Measurements from ENCODE around the gene DSG4. TPM values are rescaled to one million over a fixed set of nuclear protein-coding genes. Genes with fewer than 3 reads are reported as not detected.

The DSG4 gene
- total RNA-seq, 1 donor: not detected

- H3K79me2 ChIP-seq (ENCODE audit: insufficient read depth, low read length): no peaks in the 10 kb centered on the region
- no peak within 1 kb of the TSS for H3K4me3 ChIP-seq (ENCODE audit: insufficient read depth, low read length)
- no peaks in the 10 kb centered on the region for H3K27me3 ChIP-seq (ENCODE audit: insufficient read depth, low read length)
- H2AFZ ChIP-seq (ENCODE audit: low read length): peak within 1 kb of the TSS; percentile 41
- no peak within 1 kb of the TSS for H3K4me2 ChIP-seq (ENCODE audit: insufficient read depth, low read length)
- no peaks in the 10 kb centered on the region for H4K20me1 ChIP-seq (ENCODE audit: insufficient read depth, low read length)
- H3K27ac ChIP-seq (ENCODE audit: low read depth, low read length): no peak within 1 kb of the TSS
- DNase-seq (ENCODE audit: insufficient read length, low spot score, missing footprints): no peak
- H3K9me3 ChIP-seq (ENCODE audit: low read depth, low read length): no peaks in the 10 kb centered on the region
- no peaks in the 10 kb centered on the region for H3K4me1 ChIP-seq (ENCODE audit: insufficient read depth, low read length)
- TF ChIP-seq CTCF (IDR thresholded peaks at IDR 0.05; ENCODE audit: extremely low read depth, low read depth, low read length): no peak
- no peaks in the 10 kb centered on the region for H3K36me3 ChIP-seq (ENCODE audit: insufficient read depth, low read length)
These were observed 71.1 kb downstream of the DSG4 start, which contains the start of gene DSG3 for GRCh38 chr18:31447530-31448191. Gene DSG3, plus strand, starts transcription at chr18:31447741. Its CDS starts 137 bp downstream, at chr18:31447878.

- no peaks in the 10 kb centered on the region for H3K9me3 ChIP-seq (ENCODE audit: low read depth, low read length)
- H3K79me2 ChIP-seq (ENCODE audit: insufficient read depth, low read length): no peaks in the 10 kb centered on the region
- H3K27me3 ChIP-seq (ENCODE audit: insufficient read depth, low read length): no peaks in the 10 kb centered on the region
- H3K4me3 ChIP-seq (ENCODE audit: insufficient read depth, low read length): no peak overlapping the region
- no peak overlapping the region for H3K4me2 ChIP-seq (ENCODE audit: insufficient read depth, low read length)
- H3K4me1 ChIP-seq (ENCODE audit: insufficient read depth, low read length): no peaks in the 10 kb centered on the region
- H3K36me3 ChIP-seq (ENCODE audit: insufficient read depth, low read length): no peaks in the 10 kb centered on the region
- no peaks in the 10 kb centered on the region for H4K20me1 ChIP-seq (ENCODE audit: insufficient read depth, low read length)
- TF ChIP-seq CTCF (IDR thresholded peaks at IDR 0.05; ENCODE audit: extremely low read depth, low read depth, low read length): no peak
- no peak for DNase-seq (ENCODE audit: insufficient read length, low spot score, missing footprints)
- no peak overlapping the region for H2AFZ ChIP-seq (ENCODE audit: low read length)
- H3K27ac ChIP-seq (ENCODE audit: low read depth, low read length): no peak overlapping the region
These were observed 73.8 kb downstream of the DSG4 start for GRCh38 chr18:31450409-31450808.

DNA sequence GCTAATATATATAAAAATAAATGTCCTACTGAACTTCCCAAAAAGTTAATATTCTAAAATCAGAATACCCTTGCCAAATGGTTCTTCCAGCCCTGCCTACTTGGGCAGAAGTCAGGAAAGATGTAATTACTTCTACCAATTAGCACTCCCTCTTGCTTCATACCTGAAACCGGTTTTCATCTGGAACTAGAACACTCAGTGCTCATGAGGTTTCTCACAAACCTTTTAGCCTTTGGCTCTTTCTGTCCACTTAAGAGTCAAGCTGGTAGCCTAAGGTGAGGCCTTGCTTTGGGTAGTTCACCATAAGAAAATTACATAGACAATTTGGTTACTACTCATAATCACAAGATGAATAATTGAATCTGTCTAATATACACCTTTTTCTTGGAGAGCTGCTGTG lies 75.0 kb downstream of the DSG4 start:
- Histone ChIP-seq H2AFZ (ENCODE audit: low read length) (no peak overlapping the region), H4K20me1 (ENCODE audit: insufficient read depth, low read length) (no peaks in the 10 kb centered on the region), H3K27me3 (ENCODE audit: insufficient read depth, low read length) (no peaks in the 10 kb centered on the region), H3K79me2 (ENCODE audit: insufficient read depth, low read length) (no peaks in the 10 kb centered on the region), H3K4me1 (ENCODE audit: insufficient read depth, low read length) (no peaks in the 10 kb centered on the region), H3K27ac (ENCODE audit: low read depth, low read length) (no peak overlapping the region), H3K36me3 (ENCODE audit: insufficient read depth, low read length) (no peaks in the 10 kb centered on the region), H3K4me3 (ENCODE audit: insufficient read depth, low read length) (no peak overlapping the region), H3K4me2 (ENCODE audit: insufficient read depth, low read length) (no peak overlapping the region), H3K9me3 (ENCODE audit: low read depth, low read length) (no peaks in the 10 kb centered on the region)
- no peak for TF ChIP-seq CTCF (IDR thresholded peaks at IDR 0.05; ENCODE audit: extremely low read depth, low read depth, low read length)
- DNase-seq (ENCODE audit: insufficient read length, low spot score, missing footprints): no peak

- Histone ChIP-seq H3K4me1 (ENCODE audit: insufficient read depth, low read length) (no peaks in the 10 kb centered on the region), H4K20me1 (ENCODE audit: insufficient read depth, low read length) (no peaks in the 10 kb centered on the region), H2AFZ (ENCODE audit: low read length) (no peak overlapping the region), H3K4me2 (ENCODE audit: insufficient read depth, low read length) (no peak overlapping the region), H3K4me3 (ENCODE audit: insufficient read depth, low read length) (no peak overlapping the region), H3K9me3 (ENCODE audit: low read depth, low read length) (no peaks in the 10 kb centered on the region), H3K27me3 (ENCODE audit: insufficient read depth, low read length) (no peaks in the 10 kb centered on the region), H3K79me2 (ENCODE audit: insufficient read depth, low read length) (no peaks in the 10 kb centered on the region), H3K27ac (ENCODE audit: low read depth, low read length) (no peak overlapping the region), H3K36me3 (ENCODE audit: insufficient read depth, low read length) (no peaks in the 10 kb centered on the region)
- no peak for DNase-seq (ENCODE audit: insufficient read length, low spot score, missing footprints)
- TF ChIP-seq CTCF (IDR thresholded peaks at IDR 0.05; ENCODE audit: extremely low read depth, low read depth, low read length): no peak
These were observed 77.6 kb downstream of the DSG4 start for GRCh38 chr18:31454066-31454708.

All from osteoblast (primary cell).